GM21737 (cell line): Measurements from ENCODE around the gene BARHL2.

Experiments used
- ATAC-seq: cut with Tn5 transposase; IDR thresholded peaks from one replicate; pipeline ENCODE4 v1.9.1; 2021; ENCODE audit warnings: mild to moderate bottlenecking, moderate library complexity; ENCODE audit not compliant: unreplicated experiment

BARHL2 gene

DNA sequence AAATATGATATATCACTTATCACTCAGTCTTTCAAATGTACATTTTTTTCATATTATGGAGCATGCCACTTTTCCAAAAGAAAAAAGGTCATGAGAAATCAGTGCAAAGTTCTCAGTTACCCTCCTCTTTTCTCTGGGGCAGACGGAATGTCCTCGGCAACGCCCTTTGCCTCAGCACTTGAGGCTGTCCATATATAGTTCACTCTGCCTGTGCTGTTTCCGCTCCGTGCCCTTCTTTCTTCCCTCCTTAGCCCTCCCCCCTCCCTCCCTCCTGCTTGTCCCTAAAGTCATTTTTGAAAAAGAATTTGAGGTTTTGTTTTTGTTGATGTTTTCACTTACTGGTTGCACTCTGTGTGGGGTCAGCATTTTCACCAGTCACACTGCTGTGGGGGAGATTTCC lies 5.4 kb downstream of the BARHL2 start:
- ATAC-seq: no peak

DNA sequence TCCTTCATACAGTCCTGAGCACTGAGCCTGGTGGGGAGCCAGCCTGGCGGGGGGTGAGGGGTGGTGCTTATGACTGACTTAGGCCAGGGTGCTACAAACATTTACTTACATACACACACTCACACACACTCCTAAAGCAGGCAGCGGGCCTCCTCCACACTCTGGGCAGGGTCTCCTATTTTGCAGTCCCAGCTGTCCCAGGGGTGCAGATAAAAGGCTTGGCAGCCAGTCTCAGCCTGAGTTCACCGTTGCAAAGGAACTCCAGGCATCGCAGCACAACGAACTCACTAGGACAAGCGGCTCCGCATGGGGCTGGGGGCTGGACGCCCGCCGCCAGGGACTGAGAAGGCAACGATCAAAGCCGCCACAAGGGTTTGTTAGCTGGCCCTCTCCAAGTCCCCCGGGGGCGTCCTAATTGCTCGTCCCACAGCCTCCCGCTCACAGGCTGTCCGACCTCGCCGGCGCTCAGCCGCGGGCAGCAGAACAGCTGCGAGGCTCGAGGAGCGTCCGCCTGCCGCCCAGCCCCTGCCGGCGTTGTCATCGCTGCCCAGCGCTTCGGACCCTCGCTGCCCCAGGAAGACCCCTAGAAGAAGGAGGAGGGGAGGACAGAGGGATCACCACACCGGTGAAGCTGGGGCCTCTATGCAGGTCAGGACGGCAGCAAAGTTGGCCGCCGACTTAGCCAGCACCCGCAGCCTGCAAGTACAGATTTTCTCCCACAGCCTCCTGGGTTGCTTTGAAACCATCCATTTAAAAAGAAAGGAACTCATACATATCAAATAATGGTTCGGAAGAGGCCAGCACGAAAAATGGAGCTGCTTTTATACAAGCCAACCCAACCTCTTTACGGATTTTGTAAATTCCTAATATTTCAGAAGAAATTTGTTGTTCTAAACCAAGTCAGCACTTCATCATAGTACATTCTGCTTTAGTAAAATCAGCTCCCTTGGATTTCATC lies 6.2 kb downstream of the BARHL2 start:
- ATAC-seq: no peak

GRCh38 chr1:90709535-90709934 lies 7.6 kb downstream of the BARHL2 start:
- ATAC-seq: no peak

DNA sequence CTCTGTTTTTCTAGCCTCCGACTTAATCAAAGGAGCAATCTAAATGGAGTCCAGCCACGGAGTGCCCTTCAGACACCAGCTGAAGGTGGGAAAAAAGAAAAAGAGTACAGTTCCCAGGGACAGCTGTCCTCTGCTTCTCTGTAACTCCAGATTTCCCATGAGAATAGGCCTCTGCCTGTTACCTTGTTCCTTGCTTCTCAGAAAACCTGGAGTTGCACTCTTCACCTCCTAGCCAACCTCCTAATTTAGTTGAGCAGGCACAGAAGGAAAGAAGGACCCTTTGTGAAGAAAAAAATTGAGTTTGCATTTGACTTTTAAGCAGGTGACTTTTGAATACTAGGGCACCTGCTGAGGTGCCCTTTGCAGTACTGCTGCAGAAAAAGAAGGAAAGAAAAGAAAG lies 8.3 kb downstream of the BARHL2 start:
- no peak for ATAC-seq

GRCh38 chr1:90708236-90708786 lies 8.8 kb downstream of the BARHL2 start:
- ATAC-seq: no peak

DNA sequence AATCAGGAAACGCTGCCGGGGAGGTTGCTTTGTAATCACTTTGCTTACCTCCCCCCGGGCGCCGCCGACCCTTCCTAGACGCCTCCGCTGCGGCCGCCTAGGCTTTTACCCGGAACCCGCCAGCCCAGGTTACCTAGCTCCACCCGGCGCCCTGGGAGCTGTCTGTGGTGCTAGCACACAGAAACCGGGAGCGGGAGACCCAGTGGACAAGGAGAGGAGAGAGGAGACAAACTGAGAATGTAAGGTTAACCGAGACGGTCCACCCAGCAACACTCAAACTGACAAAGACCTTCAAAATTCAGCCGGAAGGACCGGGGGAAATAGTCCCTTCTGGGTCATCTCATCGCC lies 9.8 kb downstream of the BARHL2 start:
- ATAC-seq: no peak

DNA sequence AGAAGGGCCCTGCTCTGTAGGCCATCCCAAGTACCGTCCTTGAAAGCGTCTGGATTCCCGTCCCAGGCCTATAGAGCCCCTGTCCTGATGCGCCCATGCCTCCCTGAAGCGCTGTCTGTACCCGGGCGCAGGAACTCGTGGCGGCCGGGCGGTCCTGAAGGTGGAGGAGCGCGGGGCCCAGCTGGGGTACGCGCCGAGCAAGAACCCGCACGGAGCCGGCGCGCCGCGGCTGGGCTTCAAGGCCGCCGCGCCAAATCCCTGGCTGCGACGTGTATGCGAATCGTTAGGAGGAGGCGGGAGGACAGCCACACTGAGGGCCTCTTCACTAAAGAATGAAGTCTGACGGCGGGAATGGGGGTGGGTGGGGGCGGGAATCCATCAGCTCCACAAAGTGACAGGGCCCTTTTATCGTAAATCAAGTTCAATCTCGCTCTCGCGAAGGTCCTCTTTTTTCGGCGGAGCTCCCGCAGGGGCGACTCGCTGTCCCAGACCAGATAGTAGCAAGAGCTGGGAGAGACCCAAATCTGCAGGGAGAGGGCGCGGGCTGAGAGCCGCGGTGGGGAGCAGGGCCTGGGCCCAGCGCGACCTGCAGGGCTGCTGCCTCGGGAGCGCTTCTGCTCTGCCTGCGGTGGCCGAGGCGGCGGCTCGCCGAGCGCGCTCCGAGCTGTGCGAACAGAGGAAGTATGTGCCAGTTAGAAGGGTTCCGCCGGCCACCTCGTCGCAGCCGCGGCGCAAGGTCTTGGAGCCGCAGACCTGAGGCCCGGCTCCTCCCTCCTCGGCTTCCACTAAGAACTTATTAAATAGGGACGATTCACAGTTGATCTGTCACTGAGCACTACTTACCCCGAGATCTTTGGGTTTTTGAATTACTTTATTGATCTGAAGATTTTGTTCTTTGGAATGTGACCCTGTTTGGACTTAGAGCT lies 10.4 kb downstream of the BARHL2 start:
- no peak for ATAC-seq

DNA sequence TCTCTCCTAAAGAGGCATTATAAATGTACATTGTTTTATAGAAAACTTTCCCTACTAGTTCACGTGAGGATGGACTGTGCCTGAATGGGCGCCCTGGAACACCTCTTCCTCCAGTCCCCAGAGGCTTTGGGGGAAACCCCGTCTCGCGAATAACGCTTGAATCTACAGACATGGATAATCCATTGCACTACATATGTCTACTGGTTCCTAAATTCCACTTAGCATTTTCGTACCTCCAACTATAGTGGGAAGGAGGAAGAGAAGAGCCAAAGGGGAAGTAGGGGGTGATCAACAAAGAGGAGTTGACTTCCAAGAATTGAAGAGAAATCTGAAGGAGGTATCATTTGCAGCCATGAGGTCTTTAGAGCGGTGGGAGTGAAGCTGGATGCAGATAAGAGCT lies 11.1 kb downstream of the BARHL2 start:
- ATAC-seq: no peak

DNA sequence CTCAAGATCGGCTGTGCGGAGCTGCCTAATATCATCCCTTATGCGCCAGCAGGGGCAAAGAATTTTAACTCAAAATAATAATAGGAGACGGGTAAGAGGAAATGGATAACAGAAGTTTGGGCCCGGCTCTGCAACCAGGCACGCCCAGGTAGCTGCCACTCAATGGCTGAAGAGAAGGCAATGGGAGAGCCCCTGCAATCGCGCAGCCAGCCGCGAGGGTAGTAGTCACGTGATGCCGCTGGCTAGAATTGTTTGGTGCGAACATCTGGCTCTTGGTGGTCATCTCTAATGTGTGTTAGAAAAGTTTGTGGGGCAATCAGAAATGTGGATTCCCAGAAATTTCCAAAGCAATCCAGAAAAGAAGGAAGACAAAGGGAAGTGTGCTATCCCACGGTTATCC lies 12.3 kb downstream of the BARHL2 start:
- no peak for ATAC-seq

DNA sequence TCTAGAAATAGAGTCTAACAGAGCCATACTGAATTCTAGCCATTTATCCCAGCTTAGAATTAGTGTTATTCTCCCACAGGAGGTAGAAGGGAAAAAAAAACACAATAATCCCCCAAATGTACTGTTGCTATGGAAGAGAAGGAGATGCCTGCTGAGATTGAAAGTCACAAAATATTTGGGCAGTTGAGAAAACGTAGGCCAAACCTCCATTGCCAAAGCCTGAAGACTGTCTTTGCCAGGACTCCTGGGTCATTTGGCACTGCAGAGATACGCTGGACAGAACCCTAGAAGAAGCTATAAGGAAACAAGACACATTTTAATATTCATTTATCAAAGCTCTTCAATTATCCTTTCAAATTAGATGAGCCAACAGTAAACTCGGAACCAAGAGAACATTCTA lies 22.3 kb downstream of the BARHL2 start:
- no peak for ATAC-seq

DNA sequence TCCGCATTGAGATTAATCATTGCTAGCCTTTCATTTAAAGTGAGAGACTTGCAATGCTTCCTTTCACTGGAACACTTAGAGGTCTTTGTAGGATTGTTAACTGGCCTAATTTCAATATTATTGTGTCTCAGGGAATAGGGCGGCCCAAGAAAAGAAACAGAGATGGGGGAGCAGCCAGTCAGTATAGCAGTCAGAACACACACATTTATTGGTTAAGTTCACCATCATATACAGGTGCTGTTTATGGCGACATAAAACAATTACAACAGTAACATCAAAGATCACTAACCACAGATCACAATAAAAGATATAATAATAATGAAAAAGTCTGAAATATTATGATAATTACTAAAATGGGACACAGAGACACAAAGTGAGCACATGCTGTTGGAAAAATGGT lies 29.4 kb downstream of the BARHL2 start:
- no peak for ATAC-seq

DNA sequence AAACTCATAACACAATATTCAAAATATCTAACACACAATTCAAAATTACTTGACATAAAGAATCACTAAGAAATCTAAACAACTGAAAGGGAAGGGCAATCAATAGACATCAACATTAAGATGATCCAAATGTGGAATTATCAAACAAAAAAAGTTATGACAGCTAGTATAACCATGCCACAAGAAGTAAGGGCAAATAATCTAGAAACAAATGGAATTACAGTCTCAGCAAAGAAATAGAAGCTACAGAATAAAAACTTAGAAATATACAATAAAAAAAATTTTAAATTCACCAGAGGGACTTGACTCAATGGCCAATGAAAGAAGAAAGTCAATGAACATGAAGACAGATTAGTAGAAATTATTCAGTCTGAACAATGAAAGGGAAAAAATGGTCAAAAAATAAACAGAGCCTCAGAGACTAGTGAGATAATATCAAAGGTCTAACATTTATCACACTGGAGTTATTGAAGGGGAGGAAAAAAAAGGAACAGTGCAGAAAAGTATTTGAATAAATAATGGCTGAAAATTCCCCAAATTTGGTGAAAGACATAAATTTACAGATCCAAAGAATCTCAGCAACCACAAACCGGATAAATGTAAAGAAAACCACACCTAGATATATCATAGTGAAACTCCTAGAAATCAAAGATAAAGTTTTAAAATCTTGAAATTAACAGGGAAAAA lies 41.8 kb downstream of the BARHL2 start:
- no peak for ATAC-seq

GRCh38 chr1:90671741-90672140 lies 45.4 kb downstream of the BARHL2 start:
- ATAC-seq: no peak

- no peak for ATAC-seq
These were observed 45.9 kb downstream of the BARHL2 start for GRCh38 chr1:90671251-90671650.
